GM18873 (cell line): ENCODE results near the gene GRK6.

Experiments used
- ATAC-seq: cut with Tn5 transposase; IDR thresholded peaks from one replicate; pipeline ENCODE4 v1.9.1; 2021; ENCODE audit warnings: mild to moderate bottlenecking, moderate library complexity, moderate number of reproducible peaks; ENCODE audit not compliant: unreplicated experiment, low FRiP score

Gene GRK6

GRCh38 chr5:177438468-177438867, 12.0 kb downstream of the GRK6 start:
- no peak for ATAC-seq

- no peak for ATAC-seq
Measured at GRCh38 chr5:177439518-177440053, 13.1 kb downstream of the GRK6 start.

GRCh38 chr5:177440211-177440989, 13.9 kb downstream of the GRK6 start:
- ATAC-seq: no peak

- no peak for ATAC-seq
Measured at GRCh38 chr5:177440990-177441780, 14.7 kb downstream of the GRK6 start.

GRCh38 chr5:177442066-177442826, 15.8 kb downstream of the GRK6 start:
- no peak for ATAC-seq

- ATAC-seq: no peak
Measured at GRCh38 chr5:177443144-177443983, 16.9 kb downstream of the GRK6 start.

- ATAC-seq: no peak
Measured at GRCh38 chr5:177444106-177445051, 17.9 kb downstream of the GRK6 start.

- ATAC-seq: no peak
Measured at GRCh38 chr5:177445052-177445916, 18.8 kb downstream of the GRK6 start.

GRCh38 chr5:177445917-177446199, 19.4 kb downstream of the GRK6 start:
- ATAC-seq: no peak

GRCh38 chr5:177446200-177447065, 20.0 kb downstream of the GRK6 start, which contains the start of gene PRR7:
PRR7 (plus strand) TSS chr5:177446814; CDS start chr5:177455068, 8,254 bp downstream.
- ATAC-seq: no peak

- no peak for ATAC-seq
Measured at GRCh38 chr5:177447066-177447610, 20.7 kb downstream of the GRK6 start.

GRCh38 chr5:177447611-177448243, 21.3 kb downstream of the GRK6 start:
- ATAC-seq: no peak

GRCh38 chr5:177448244-177448950, 21.9 kb downstream of the GRK6 start:
- ATAC-seq: no peak

GRCh38 chr5:177449140-177450061, 22.9 kb downstream of the GRK6 start:
- no peak for ATAC-seq
